GM21825 (cell line): ENCODE results near the gene MED27.

Experiments used
- ATAC-seq: cut with Tn5 transposase; IDR thresholded peaks from one replicate; pipeline ENCODE4 v1.9.1; 2021; ENCODE audit warnings: mild to moderate bottlenecking, moderate library complexity; ENCODE audit not compliant: unreplicated experiment

Gene MED27

GRCh38 chr9:132044176-132044875, 35.3 kb downstream of the MED27 start:
- no peak for ATAC-seq

GRCh38 chr9:132043708-132044107, 36.0 kb downstream of the MED27 start:
- ATAC-seq, result no peak

DNA sequence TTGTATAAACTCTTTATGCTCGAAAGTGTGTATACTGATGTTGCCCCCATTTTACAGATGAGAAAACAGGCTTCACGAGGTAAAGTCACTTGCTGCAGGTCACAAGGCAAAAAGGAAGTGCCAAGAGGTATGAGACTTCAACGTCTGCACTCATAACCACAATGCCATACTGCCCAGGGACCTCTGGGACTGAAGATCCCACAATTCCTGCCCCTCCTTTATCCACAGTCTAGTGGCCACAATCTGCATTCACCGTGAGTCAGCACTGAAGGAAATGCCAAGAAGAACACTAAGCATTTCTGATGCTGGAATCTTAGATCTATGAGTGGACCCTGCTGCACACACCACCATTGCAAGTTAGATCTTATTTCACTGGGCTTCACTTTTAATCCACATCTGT, 37.3 kb downstream of the MED27 start:
- ATAC-seq, result no peak

- no peak for ATAC-seq
These were observed 37.9 kb downstream of the MED27 start for GRCh38 chr9:132041798-132042197.

- no peak for ATAC-seq
These were observed 38.9 kb downstream of the MED27 start for GRCh38 chr9:132040808-132041207.

- ATAC-seq, result no peak
These were observed 39.4 kb downstream of the MED27 start for GRCh38 chr9:132040246-132040645.

DNA sequence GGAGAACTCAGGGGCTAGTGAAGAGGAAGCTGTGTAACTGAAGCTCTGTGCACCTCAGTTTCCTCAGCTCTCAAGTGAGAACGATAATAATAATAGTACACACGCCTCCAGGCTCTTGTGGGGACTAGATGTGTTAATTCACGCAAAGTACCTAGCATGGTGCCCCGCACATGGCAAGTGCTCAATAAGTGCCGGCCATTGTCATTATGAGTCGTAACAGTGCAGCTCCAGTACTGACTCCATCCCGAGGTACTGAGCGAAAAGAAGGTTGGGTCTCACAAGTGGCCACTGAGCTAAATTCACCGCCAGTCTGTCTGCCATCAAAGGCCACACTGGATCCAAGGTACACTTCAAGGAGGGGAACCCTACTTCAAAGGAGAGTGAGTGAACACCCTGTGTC, 40.4 kb downstream of the MED27 start:
- no peak for ATAC-seq

DNA sequence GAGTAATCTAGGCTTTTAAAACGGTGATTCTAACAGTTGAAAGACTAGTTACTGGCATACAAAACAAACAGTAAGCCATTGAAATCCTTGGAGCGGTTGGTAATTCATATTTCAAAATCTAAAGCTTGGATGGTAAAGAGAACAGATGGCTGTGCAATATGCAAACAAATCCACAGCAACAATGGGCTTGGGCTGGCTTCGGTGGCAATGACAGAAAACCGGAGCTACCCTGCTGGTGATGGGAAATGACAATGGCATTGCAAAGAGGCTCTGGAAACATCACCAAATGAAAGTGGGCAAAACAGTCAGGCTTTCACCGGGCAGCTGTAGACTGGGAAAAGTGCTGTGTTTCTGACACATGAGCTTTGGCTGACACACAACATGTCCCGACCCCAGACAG, 42.2 kb downstream of the MED27 start:
- no peak for ATAC-seq

- ATAC-seq, result no peak
These were observed 43.1 kb downstream of the MED27 start for GRCh38 chr9:132036521-132036920.

DNA sequence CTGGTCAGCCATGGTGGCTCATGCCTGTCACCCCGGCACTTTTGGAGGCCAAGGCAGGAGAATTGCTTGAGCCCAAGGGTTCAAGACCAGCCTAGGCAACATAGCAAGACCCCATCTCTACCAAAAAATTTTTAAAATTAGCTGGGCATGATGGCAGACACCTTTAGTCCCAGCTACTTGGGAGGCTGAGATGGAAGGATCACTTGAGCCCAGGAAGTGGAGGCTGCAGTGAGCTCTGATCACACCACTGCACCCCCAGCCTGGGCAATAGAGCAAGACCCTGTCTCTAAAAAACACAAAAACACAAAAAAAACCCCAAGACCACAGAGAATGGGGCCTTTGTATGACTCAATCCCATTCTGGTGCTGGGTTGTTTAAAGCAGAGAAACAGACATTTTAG, 44.0 kb downstream of the MED27 start:
- ATAC-seq, result no peak

DNA sequence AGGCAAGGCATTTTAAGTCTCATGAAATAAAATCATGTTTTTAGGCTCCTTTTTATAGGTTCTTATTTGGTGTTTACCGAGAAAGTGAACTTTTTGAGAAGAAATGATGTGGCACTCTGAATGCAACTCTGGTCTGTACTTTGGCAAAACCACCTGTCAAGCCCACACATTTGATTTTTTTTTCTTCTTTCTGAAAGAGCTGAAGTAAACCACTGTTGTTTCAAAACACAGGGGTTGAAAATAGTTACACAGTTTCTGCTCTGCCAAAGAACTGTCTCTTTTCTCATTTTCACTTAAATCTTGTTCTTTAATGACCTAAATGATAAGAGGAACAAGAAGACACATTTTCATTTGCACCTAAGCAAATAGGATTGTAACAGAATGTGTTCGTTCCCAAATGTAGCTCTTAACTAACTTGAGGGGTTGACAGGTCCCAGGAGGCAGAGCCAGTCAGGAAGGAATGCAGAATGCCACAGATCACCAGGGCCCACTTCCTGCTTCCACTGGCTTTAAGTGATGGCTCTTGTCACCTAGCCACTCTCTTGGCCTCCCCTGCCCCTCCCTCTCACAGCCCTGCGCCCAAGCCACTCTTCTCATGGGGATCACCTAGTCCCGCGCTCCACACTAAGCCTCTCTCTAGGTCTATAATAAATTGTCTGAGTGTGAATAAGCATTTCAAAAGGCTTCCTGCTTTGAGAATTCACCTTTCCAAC, 47.3 kb downstream of the MED27 start:
- no peak for ATAC-seq

DNA sequence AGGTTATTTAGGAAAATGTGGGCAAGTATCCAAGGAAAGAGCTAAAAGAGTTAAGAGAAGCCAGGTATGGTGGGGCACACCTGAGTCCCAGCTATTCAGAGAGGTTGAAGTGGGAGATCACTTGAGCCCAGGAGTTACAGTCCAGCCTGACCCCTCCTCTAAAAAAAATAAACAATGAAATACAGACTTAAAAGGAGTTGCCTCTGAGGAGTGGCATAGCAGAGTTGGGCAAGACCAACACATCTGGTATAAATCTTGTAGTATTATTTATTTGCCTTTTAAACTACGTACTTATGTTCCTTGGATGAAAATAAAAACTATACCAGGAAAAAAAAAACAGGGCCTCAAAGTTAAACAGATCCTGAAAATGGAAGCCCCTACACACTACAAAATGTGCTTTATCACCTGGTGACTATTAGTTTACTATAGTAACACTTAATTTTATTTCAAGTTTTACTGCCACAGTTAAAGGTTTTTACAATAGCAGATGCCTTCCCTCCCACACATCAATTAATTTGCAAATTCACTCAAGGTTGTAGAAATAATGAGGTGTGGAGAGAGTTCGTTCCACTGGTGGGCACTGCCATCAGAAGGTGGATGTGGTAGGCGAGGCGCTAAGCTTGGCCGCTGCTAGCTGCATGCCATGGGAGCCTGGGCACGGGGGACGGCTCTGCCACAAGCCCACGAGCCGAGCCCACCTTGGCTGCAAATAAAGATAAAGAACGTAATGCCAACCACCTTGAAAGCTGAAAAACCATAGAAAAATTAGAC, 48.0 kb downstream of the MED27 start:
- ATAC-seq, result no peak

GRCh38 chr9:132030626-132031325, 48.9 kb downstream of the MED27 start:
- ATAC-seq, result no peak

GRCh38 chr9:132027752-132028663, 51.7 kb downstream of the MED27 start:
- no peak for ATAC-seq

- no peak for ATAC-seq
These were observed 52.6 kb downstream of the MED27 start for GRCh38 chr9:132026932-132027585.

- no peak for ATAC-seq
These were observed 53.9 kb downstream of the MED27 start for GRCh38 chr9:132025766-132026165.

GRCh38 chr9:132024589-132024988, 55.1 kb downstream of the MED27 start:
- no peak for ATAC-seq

- ATAC-seq, result no peak
These were observed 56.1 kb downstream of the MED27 start for GRCh38 chr9:132023419-132024180.
